Measurements from ENCODE around the gene ADNP2.
A peak's percentile ranks its signal among the peaks of the same experiment; 100 is the strongest.

The ADNP2 gene

DNA sequence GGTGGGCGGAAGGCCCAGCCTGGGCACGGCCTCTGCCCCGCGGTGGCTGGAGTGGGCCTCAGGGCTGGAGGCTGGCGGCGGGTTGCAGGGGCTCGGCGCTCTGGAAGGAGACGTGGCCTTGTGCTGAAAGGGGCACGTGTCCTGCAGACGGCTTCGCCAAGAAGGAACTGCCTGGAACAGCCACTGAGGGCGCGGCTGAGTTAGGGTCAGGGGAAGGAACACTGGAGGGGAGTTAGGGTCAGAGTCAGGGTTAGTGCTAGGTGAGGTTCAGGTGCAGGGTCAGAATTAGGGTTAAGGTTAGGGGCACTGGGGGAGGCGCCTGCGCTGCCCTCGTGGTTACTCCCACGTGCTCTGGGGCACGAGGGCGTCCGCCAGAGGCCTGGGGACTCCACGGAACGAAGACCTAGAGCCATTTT lies 933 bp upstream of the ADNP2 start (continued):
- TF ChIP-seq, protein P1, sequence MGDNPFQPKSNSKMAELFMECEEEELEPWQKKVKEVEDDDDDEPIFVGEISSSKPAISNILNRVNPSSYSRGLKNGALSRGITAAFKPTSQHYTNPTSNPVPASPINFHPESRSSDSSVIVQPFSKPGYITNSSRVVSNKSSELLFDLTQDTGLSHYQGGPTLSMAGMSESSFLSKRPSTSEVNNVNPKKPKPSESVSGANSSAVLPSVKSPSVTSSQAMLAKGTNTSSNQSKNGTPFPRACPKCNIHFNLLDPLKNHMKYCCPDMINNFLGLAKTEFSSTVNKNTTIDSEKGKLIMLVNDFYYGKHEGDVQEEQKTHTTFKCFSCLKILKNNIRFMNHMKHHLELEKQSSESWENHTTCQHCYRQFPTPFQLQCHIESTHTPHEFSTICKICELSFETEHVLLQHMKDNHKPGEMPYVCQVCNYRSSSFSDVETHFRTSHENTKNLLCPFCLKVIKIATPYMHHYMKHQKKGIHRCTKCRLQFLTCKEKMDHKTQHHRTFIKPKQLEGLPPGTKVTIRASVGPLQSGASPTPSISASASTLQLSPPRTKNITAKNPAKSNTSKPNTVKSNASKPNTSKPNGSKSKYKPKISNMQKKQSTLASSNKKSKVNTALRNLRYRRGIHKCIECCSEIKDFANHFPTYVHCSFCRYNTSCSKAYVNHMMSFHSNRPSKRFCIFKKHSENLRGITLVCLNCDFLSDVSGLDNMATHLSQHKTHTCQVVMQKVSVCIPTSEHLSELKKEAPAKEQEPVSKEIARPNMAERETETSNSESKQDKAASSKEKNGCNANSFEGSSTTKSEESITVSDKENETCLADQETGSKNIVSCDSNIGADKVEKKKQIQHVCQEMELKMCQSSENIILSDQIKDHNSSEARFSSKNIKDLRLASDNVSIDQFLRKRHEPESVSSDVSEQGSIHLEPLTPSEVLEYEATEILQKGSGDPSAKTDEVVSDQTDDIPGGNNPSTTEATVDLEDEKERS (tag by site-specific recombination; IDR thresholded peaks at IDR 0.05): no peak
- TF ChIP-seq PRDM1 (tag by site-specific recombination; IDR thresholded peaks at IDR 0.05): no peak
- no peak for TF ChIP-seq ZNF624 (tag by site-specific recombination; IDR thresholded peaks at IDR 0.05)
- TF ChIP-seq WT1 (tag by site-specific recombination; IDR thresholded peaks at IDR 0.05): no peak
- TF ChIP-seq ZNF132 (tag by site-specific recombination; IDR thresholded peaks at IDR 0.05; ENCODE audit: borderline replicate concordance): no peak
- 0 out of 2 replicates have a peak, but pooled peaks have one; percentile 22 for TF ChIP-seq ZFP37 (tag by site-specific recombination; IDR thresholded peaks at IDR 0.05)
- TF ChIP-seq MYNN (tag by site-specific recombination; IDR thresholded peaks at IDR 0.05; ENCODE audit: borderline replicate concordance): no peak

DNA sequence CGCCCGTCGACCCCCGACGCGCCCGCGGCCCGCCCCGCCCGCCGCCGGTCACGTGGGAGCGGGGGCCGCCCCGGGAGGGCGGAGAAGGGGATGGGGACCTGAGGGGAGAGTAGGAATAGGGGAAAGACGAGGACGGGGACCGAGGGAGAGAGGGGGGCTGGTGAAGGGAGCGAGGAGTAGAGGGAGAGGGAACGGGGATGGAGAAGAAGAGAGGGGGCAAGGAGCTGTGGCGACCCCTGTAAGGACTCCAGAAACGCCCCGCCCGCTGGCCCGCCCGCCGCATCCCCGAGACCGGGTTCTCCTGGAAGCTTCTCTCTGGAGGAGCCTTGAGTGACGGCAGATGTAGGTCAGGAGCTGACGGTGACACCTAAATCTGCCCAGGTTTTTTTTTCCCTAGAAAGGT lies 615 bp downstream of the ADNP2 start:
- Histone ChIP-seq H3K27ac (ENCODE audit: extremely low read depth, low read depth, low read length) (peak overlapping the region; percentile 30; the same call in 1 of the 2 replicates), H3K36me3 (ENCODE audit: control insufficient read depth in 2 of 2, insufficient read depth in 1 of 2, low read length in 2 of 2) (peaks cover 4 to 12% of the 10 kb centered on the region in 2 experiments), H3K4me3 (ENCODE audit: low read depth, low read length) (peak overlapping the region; percentile 72), H3K9me3 (ENCODE audit: control insufficient read depth, insufficient read depth, low read depth, low read length) (no peaks in the 10 kb centered on the region), H3K4me1 (ENCODE audit: control insufficient read depth, insufficient read depth, low read length) (peaks cover 28% of the 10 kb centered on the region)
- POLR2A ChIA-PET: interaction anchor here (0.7 to 2.7 kb wide), 2 partner anchors 76 to 431 kb away, joined by 3 to 22 read pairs; partner anchors contain the start of gene RBFA
- CTCF ChIA-PET: interaction anchor here (0.6 to 1.6 kb wide), 3 partner anchors 8 to 96 kb away, joined by 3 to 5 read pairs (median 3); no protein-coding TSS in a partner anchor
- TF ChIP-seq, protein P2, sequence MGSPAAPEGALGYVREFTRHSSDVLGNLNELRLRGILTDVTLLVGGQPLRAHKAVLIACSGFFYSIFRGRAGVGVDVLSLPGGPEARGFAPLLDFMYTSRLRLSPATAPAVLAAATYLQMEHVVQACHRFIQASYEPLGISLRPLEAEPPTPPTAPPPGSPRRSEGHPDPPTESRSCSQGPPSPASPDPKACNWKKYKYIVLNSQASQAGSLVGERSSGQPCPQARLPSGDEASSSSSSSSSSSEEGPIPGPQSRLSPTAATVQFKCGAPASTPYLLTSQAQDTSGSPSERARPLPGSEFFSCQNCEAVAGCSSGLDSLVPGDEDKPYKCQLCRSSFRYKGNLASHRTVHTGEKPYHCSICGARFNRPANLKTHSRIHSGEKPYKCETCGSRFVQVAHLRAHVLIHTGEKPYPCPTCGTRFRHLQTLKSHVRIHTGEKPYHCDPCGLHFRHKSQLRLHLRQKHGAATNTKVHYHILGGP (tag by site-specific recombination; IDR thresholded peaks at IDR 0.05): no peak
- TF ChIP-seq ZNF747 (tag by site-specific recombination; IDR thresholded peaks at IDR 0.05) (no peak), GFI1B (tag by site-specific recombination; IDR thresholded peaks at IDR 0.05) (no peak), ZNF416 (tag by site-specific recombination; IDR thresholded peaks at IDR 0.05) (no peak), BCL11B (tag by site-specific recombination; IDR thresholded peaks at IDR 0.05; ENCODE audit: low read depth) (no peak), ZNF157 (tag by site-specific recombination; IDR thresholded peaks at IDR 0.05) (no peak), BCL11A (tag by site-specific recombination; IDR thresholded peaks at IDR 0.05; ENCODE audit: low read depth) (no peak), ZNF274 (IDR thresholded peaks at IDR 0.05; ENCODE audit: low read length) (no peak), ZNF274 (tag by site-specific recombination; IDR thresholded peaks at IDR 0.05; ENCODE audit: borderline replicate concordance) (no peak)
- TF ChIP-seq, protein P3, sequence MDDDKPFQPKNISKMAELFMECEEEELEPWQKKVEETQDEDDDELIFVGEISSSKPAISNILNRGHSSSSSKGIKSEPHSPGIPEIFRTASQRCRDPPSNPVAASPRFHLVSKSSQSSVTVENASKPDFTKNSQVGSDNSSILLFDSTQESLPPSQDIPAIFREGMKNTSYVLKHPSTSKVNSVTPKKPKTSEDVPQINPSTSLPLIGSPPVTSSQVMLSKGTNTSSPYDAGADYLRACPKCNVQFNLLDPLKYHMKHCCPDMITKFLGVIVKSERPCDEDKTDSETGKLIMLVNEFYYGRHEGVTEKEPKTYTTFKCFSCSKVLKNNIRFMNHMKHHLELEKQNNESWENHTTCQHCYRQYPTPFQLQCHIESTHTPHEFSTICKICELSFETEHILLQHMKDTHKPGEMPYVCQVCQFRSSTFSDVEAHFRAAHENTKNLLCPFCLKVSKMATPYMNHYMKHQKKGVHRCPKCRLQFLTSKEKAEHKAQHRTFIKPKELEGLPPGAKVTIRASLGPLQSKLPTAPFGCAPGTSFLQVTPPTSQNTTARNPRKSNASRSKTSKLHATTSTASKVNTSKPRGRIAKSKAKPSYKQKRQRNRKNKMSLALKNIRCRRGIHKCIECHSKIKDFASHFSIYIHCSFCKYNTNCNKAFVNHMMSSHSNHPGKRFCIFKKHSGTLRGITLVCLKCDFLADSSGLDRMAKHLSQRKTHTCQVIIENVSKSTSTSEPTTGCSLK (tag by site-specific recombination; IDR thresholded peaks at IDR 0.05): no peak
- TF ChIP-seq, protein P4, sequence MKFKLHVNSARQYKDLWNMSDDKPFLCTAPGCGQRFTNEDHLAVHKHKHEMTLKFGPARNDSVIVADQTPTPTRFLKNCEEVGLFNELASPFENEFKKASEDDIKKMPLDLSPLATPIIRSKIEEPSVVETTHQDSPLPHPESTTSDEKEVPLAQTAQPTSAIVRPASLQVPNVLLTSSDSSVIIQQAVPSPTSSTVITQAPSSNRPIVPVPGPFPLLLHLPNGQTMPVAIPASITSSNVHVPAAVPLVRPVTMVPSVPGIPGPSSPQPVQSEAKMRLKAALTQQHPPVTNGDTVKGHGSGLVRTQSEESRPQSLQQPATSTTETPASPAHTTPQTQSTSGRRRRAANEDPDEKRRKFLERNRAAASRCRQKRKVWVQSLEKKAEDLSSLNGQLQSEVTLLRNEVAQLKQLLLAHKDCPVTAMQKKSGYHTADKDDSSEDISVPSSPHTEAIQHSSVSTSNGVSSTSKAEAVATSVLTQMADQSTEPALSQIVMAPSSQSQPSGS (tag by site-specific recombination; IDR thresholded peaks at IDR 0.05; ENCODE audit: low read depth): no peak
- TF ChIP-seq, protein P5, sequence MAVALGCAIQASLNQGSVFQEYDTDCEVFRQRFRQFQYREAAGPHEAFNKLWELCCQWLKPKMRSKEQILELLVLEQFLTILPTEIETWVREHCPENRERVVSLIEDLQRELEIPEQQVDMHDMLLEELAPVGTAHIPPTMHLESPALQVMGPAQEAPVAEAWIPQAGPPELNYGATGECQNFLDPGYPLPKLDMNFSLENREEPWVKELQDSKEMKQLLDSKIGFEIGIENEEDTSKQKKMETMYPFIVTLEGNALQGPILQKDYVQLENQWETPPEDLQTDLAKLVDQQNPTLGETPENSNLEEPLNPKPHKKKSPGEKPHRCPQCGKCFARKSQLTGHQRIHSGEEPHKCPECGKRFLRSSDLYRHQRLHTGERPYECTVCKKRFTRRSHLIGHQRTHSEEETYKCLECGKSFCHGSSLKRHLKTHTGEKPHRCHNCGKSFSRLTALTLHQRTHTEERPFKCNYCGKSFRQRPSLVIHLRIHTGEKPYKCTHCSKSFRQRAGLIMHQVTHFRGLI (tag by site-specific recombination; IDR thresholded peaks at IDR 0.05): no peak
- TF ChIP-seq, protein P6, sequence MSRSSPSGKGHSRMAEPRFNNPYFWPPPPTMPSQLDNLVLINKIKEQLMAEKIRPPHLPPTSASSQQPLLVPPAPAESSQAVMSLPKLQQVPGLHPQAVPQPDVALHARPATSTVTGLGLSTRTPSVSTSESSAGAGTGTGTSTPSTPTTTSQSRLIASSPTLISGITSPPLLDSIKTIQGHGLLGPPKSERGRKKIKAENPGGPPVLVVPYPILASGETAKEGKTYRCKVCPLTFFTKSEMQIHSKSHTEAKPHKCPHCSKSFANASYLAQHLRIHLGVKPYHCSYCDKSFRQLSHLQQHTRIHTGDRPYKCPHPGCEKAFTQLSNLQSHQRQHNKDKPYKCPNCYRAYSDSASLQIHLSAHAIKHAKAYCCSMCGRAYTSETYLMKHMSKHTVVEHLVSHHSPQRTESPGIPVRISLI (tag by site-specific recombination; IDR thresholded peaks at IDR 0.05): no peak
- TF ChIP-seq, protein P7, sequence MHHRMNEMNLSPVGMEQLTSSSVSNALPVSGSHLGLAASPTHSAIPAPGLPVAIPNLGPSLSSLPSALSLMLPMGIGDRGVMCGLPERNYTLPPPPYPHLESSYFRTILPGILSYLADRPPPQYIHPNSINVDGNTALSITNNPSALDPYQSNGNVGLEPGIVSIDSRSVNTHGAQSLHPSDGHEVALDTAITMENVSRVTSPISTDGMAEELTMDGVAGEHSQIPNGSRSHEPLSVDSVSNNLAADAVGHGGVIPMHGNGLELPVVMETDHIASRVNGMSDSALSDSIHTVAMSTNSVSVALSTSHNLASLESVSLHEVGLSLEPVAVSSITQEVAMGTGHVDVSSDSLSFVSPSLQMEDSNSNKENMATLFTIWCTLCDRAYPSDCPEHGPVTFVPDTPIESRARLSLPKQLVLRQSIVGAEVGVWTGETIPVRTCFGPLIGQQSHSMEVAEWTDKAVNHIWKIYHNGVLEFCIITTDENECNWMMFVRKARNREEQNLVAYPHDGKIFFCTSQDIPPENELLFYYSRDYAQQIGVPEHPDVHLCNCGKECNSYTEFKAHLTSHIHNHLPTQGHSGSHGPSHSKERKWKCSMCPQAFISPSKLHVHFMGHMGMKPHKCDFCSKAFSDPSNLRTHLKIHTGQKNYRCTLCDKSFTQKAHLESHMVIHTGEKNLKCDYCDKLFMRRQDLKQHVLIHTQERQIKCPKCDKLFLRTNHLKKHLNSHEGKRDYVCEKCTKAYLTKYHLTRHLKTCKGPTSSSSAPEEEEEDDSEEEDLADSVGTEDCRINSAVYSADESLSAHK (tag by site-specific recombination; IDR thresholded peaks at IDR 0.05): no peak
- TF ChIP-seq, protein P8, sequence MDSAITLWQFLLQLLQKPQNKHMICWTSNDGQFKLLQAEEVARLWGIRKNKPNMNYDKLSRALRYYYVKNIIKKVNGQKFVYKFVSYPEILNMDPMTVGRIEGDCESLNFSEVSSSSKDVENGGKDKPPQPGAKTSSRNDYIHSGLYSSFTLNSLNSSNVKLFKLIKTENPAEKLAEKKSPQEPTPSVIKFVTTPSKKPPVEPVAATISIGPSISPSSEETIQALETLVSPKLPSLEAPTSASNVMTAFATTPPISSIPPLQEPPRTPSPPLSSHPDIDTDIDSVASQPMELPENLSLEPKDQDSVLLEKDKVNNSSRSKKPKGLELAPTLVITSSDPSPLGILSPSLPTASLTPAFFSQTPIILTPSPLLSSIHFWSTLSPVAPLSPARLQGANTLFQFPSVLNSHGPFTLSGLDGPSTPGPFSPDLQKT (IDR thresholded peaks at IDR 0.05; ENCODE audit: borderline replicate concordance, low read depth, low read length): no peak

Measured in HEK293 (cell line).